ENCODE data around the gene KIFC3. TPM values are rescaled to one million over a fixed set of nuclear protein-coding genes. Genes with fewer than 3 reads are reported as not detected.

Gene KIFC3
- total RNA-seq, 1 experiment from 2014 or later, result 32.6 TPM

DNA sequence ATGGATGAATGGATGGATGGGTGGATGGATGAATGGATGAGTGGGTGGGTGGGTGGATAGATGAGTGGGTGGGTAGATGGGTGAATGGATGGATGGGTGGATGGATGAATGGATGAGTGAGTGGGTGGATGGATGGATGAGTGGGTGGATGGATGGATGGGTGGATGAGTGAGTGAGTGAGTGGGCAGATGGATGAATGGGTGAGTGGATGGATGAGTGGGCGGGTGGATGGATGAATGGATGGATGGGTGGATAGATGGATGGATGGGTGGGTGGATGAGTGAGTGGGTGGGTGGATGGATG is 73.2 kb downstream of the KIFC3 start:
- no peaks in the 10 kb centered on the region for H3K9me3 ChIP-seq (ENCODE audit: low read length)
- no peaks in the 10 kb centered on the region for H3K36me3 ChIP-seq (ENCODE audit: low read depth, low read length)
- H3K79me2 ChIP-seq (ENCODE audit: low read length), result no peaks in the 10 kb centered on the region
- H4K20me1 ChIP-seq (ENCODE audit: low read length), result no peaks in the 10 kb centered on the region
- no peak for ATAC-seq
- CTCF ChIA-PET, result no interaction called here
- DNase-seq, result no peak
- H2AFZ ChIP-seq (ENCODE audit: low read length), result no peak overlapping the region
- intact Hi-C loops (cut with micrococcal nuclease), result no loop called here
- H3K9me2 ChIP-seq (replicated peaks; ENCODE audit: low read length), result no peaks in the 10 kb centered on the region
- H3K4me2 ChIP-seq (ENCODE audit: low read length), result no peak overlapping the region
- no peaks in the 10 kb centered on the region for H3K27me3 ChIP-seq (ENCODE audit: low read length)
- no peaks in the 10 kb centered on the region for H3F3A ChIP-seq (ENCODE audit: low read length, unreplicated experiment)
- TF ChIP-seq, protein P1, sequence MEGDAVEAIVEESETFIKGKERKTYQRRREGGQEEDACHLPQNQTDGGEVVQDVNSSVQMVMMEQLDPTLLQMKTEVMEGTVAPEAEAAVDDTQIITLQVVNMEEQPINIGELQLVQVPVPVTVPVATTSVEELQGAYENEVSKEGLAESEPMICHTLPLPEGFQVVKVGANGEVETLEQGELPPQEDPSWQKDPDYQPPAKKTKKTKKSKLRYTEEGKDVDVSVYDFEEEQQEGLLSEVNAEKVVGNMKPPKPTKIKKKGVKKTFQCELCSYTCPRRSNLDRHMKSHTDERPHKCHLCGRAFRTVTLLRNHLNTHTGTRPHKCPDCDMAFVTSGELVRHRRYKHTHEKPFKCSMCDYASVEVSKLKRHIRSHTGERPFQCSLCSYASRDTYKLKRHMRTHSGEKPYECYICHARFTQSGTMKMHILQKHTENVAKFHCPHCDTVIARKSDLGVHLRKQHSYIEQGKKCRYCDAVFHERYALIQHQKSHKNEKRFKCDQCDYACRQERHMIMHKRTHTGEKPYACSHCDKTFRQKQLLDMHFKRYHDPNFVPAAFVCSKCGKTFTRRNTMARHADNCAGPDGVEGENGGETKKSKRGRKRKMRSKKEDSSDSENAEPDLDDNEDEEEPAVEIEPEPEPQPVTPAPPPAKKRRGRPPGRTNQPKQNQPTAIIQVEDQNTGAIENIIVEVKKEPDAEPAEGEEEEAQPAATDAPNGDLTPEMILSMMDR (conservative IDR thresholded peaks at IDR 0.05; ENCODE audit: low read depth, low read length), result no peak
- TF ChIP-seq EZH2phosphoT487 (IDR thresholded peaks at IDR 0.05; ENCODE audit: borderline replicate concordance, low read length) (no peak), EZH2 (IDR thresholded peaks at IDR 0.05; ENCODE audit: low read length, unreplicated experiment) (no peak)
- BruUV-seq (replicated peaks), result no TSS peak
- no peak overlapping the region for H3K4me3 ChIP-seq (ENCODE audit: low read length)
- no peak overlapping the region for H3K27ac ChIP-seq (ENCODE audit: low read length)
- POLR2A ChIA-PET (ENCODE audit: unreplicated experiment), result no interaction called here
- no peaks in the 10 kb centered on the region for H3K4me1 ChIP-seq (ENCODE audit: insufficient read depth, low read length)
- H3K9ac ChIP-seq (ENCODE audit: low read length), result no peak overlapping the region

DNA sequence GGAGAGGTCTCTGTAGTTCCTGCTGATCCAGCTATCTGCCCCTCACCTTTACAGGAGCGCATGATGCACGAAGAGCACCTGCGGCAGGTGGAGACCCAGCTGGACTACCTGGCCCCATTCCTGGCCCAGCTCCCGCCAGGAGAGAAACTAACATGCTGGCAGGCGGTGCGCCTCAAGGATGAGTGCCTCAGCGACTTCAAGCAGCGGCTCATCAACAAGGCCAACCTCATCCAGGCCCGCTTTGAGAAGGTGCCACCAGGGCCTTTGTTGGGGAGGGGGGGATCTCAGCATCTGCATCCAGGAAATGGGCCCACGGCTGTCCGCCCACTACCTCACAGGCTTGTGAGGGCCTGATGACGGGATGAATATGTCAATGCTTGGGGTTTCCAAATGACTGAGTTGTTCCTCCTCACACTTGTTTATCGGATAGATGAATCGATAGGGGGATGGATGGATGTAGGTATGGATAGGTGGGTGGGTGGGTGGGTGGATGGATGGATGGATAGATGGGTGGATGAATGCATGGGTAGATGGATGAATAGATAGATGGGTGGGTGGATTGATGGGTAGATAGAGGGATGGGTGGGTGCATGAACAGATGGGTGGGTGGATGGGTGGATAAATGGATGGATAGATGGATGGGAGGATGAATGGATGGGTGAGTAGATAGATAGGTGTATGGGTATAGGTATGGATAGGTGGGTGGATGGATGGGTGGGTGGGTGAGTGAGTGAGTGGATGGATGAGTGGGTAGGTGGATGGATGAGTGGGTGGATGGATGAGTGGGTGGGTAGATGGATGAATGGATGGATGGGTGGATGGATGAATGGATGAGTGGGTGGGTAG is 73.7 kb downstream of the KIFC3 start:
- intact Hi-C loops (cut with micrococcal nuclease), result no loop called here
- no peaks in the 10 kb centered on the region for H3K27me3 ChIP-seq (ENCODE audit: low read length)
- H3K27ac ChIP-seq (ENCODE audit: low read length), result no peak overlapping the region
- no peak overlapping the region for H3K4me2 ChIP-seq (ENCODE audit: low read length)
- no peaks in the 10 kb centered on the region for H3K9me3 ChIP-seq (ENCODE audit: low read length)
- H3K9me2 ChIP-seq (replicated peaks; ENCODE audit: low read length), result no peaks in the 10 kb centered on the region
- no peak overlapping the region for H3K9ac ChIP-seq (ENCODE audit: low read length)
- H3K79me2 ChIP-seq (ENCODE audit: low read length), result no peaks in the 10 kb centered on the region
- POLR2A ChIA-PET (ENCODE audit: unreplicated experiment), result no interaction called here
- no peak overlapping the region for H2AFZ ChIP-seq (ENCODE audit: low read length)
- no peaks in the 10 kb centered on the region for H4K20me1 ChIP-seq (ENCODE audit: low read length)
- no peaks in the 10 kb centered on the region for H3K36me3 ChIP-seq (ENCODE audit: low read depth, low read length)
- no peaks in the 10 kb centered on the region for H3K4me1 ChIP-seq (ENCODE audit: insufficient read depth, low read length)
- ATAC-seq, result no peak
- CTCF ChIA-PET, result no interaction called here
- DNase-seq, result no peak
- TF ChIP-seq, protein P1 (conservative IDR thresholded peaks at IDR 0.05; ENCODE audit: low read depth, low read length), result no peak
- TF ChIP-seq EZH2 (IDR thresholded peaks at IDR 0.05; ENCODE audit: low read length, unreplicated experiment) (no peak), EZH2phosphoT487 (IDR thresholded peaks at IDR 0.05; ENCODE audit: borderline replicate concordance, low read length) (no peak)
- H3K4me3 ChIP-seq (ENCODE audit: low read length), result no peak overlapping the region
- H3F3A ChIP-seq (ENCODE audit: low read length, unreplicated experiment), result no peaks in the 10 kb centered on the region
- no TSS peak for BruUV-seq (replicated peaks)

DNA sequence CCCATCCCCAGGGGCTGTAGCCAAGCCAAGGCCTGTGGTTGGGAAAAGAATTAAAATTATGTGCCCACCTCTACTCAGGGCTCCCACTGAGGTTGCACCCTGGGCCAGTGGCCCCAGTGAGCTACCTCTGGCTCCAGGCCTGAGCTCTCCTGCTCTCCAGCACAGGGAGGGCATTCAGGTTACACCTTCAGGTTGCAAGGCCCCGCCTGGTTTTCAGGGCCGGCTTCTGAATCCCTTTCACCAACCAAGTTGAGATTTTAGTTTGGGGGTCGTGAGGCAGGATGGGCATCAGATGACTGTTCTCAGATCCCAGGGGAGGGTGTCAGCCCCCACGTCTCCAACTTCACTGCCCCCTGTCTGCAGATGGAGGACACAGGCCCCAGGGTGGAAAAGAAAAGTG is 74.7 kb downstream of the KIFC3 start:
- H3K4me2 ChIP-seq (ENCODE audit: low read length), result no peak overlapping the region
- no peaks in the 10 kb centered on the region for H3K27me3 ChIP-seq (ENCODE audit: low read length)
- TF ChIP-seq, protein P1 (conservative IDR thresholded peaks at IDR 0.05; ENCODE audit: low read depth, low read length), result no peak; the same call in 1 of the 2 replicates
- TF ChIP-seq EZH2 (IDR thresholded peaks at IDR 0.05; ENCODE audit: low read length, unreplicated experiment) (no peak), EZH2phosphoT487 (IDR thresholded peaks at IDR 0.05; ENCODE audit: borderline replicate concordance, low read length) (no peak)
- H3K4me1 ChIP-seq (ENCODE audit: insufficient read depth, low read length), result no peaks in the 10 kb centered on the region
- no peak overlapping the region for H3K9ac ChIP-seq (ENCODE audit: low read length)
- no peak for ATAC-seq
- no peaks in the 10 kb centered on the region for H4K20me1 ChIP-seq (ENCODE audit: low read length)
- H3F3A ChIP-seq (ENCODE audit: low read length, unreplicated experiment), result no peaks in the 10 kb centered on the region
- H3K79me2 ChIP-seq (ENCODE audit: low read length), result no peaks in the 10 kb centered on the region
- H2AFZ ChIP-seq (ENCODE audit: low read length), result no peak overlapping the region
- H3K9me3 ChIP-seq (ENCODE audit: low read length), result no peaks in the 10 kb centered on the region
- H3K36me3 ChIP-seq (ENCODE audit: low read depth, low read length), result no peaks in the 10 kb centered on the region
- intact Hi-C loops (cut with micrococcal nuclease), result no loop called here
- DNase-seq, result no peak
- ChIA-PET POLR2A (ENCODE audit: unreplicated experiment) (no interaction called here), CTCF (no interaction called here)
- H3K27ac ChIP-seq (ENCODE audit: low read length), result no peak overlapping the region
- no peak overlapping the region for H3K4me3 ChIP-seq (ENCODE audit: low read length)
- H3K9me2 ChIP-seq (replicated peaks; ENCODE audit: low read length), result no peaks in the 10 kb centered on the region
- BruUV-seq (replicated peaks), result no TSS peak

Measured in PC-3 (cell line).